Central memory CD8-positive, alpha-beta T cell (primary cell): ENCODE measurements around the gene NLRP9.

Experiments used
- ATAC-seq: fragments of 150-1000 bp; cut with Tn5 transposase; replicated peaks from 2 replicates; pipeline ENCODE4 v1.10.0; 2022; ENCODE audit warnings: mild to moderate bottlenecking, moderate FRiP score, moderate number of reproducible peaks; ENCODE audit not compliant: poor library complexity, severe bottlenecking; ENCODE audit errors: extremely low read depth
- DNase-seq, 2 donors: peaks; one replicate each; pipeline ENCODE4 v3.0.0; 2021; ENCODE audit warnings: low spot score in 2 of 2
- H3K27ac Mint-ChIP-seq: one replicate; pipeline ENCODE4 v1.8.0; 2022; ENCODE audit warnings: low read depth, mild to moderate bottlenecking, moderate library complexity, mixed read lengths
- H3K27me3 Mint-ChIP-seq: one replicate; pipeline ENCODE4 v1.8.0; 2022; ENCODE audit warnings: mixed read lengths
- H3K36me3 Mint-ChIP-seq: one replicate; pipeline ENCODE4 v1.8.0; 2022; ENCODE audit warnings: mild to moderate bottlenecking, moderate library complexity, mixed read lengths; ENCODE audit not compliant: insufficient read depth
- H3K4me1 Mint-ChIP-seq: one replicate; pipeline ENCODE4 v1.8.0; 2022; ENCODE audit warnings: mixed read lengths
- H3K4me3 Mint-ChIP-seq: one replicate; pipeline ENCODE4 v1.8.0; 2022; ENCODE audit warnings: mild to moderate bottlenecking, moderate library complexity, mixed read lengths
- H3K9me3 Mint-ChIP-seq: one replicate; pipeline ENCODE4 v1.8.0; 2022; ENCODE audit warnings: mixed read lengths

Gene NLRP9

DNA sequence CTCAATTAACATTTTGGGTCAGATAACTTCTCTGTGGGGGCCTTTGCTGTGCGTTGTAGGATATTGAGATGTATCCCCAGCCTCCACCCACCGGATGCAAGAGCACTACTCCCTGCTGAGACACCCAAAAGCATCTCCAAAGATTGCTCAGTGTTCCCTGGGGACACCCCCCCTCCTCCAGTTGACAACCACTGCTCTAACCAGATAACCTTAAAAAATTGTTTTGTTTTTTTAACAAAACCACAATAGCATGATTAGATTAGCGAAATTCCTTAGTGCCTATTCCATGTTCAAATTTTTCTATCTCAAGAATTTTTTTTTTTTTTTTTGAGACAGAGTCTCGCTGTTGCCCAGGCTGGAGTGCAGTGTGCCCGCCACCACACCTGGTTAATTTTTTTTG is 65.8 kb downstream of the NLRP9 start:
- Mint-ChIP-seq H3K9me3 (no peaks in the 10 kb centered on the region), H3K27me3 (no peaks in the 10 kb centered on the region), H3K27ac (peak overlapping the region; percentile 38), H3K36me3 (peaks cover 57% of the 10 kb centered on the region), H3K4me3 (no peak overlapping the region), H3K4me1 (peaks cover 55% of the 10 kb centered on the region)
- ATAC-seq (no peak), DNase-seq (no peak)

DNA sequence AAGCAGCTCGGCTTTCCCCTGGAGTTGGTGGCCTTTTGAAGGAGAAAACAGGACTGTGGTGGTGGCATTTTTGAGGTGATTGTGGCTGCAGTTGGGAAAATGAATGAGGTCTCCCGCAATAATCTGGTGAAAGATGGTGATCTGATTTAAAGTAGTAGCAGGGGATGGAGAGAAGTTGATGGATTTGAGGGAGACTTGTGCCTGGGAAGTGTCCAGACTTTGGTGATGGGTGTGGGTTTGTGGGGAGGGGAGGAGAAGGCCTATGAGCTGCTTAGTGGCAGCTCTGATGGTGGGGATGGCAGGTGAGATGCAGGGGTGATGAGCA is 67.2 kb downstream of the NLRP9 start:
- Mint-ChIP-seq H3K4me1 (peaks cover 42% of the 10 kb centered on the region), H3K36me3 (peaks cover 68% of the 10 kb centered on the region), H3K4me3 (no peak overlapping the region), H3K27me3 (no peaks in the 10 kb centered on the region), H3K9me3 (no peaks in the 10 kb centered on the region), H3K27ac (peak overlapping the region; percentile 7)
- no peak for ATAC-seq
- no peak for DNase-seq

GRCh38 chr19:55670280-55671053 is 67.7 kb downstream of the NLRP9 start:
- Mint-ChIP-seq H3K4me3 (no peak overlapping the region), H3K36me3 (peaks cover 70% of the 10 kb centered on the region), H3K9me3 (no peaks in the 10 kb centered on the region), H3K27me3 (no peaks in the 10 kb centered on the region), H3K4me1 (peaks cover 37% of the 10 kb centered on the region), H3K27ac (peak overlapping the region; percentile 7)
- ATAC-seq (no peak), DNase-seq (no peak)

DNA sequence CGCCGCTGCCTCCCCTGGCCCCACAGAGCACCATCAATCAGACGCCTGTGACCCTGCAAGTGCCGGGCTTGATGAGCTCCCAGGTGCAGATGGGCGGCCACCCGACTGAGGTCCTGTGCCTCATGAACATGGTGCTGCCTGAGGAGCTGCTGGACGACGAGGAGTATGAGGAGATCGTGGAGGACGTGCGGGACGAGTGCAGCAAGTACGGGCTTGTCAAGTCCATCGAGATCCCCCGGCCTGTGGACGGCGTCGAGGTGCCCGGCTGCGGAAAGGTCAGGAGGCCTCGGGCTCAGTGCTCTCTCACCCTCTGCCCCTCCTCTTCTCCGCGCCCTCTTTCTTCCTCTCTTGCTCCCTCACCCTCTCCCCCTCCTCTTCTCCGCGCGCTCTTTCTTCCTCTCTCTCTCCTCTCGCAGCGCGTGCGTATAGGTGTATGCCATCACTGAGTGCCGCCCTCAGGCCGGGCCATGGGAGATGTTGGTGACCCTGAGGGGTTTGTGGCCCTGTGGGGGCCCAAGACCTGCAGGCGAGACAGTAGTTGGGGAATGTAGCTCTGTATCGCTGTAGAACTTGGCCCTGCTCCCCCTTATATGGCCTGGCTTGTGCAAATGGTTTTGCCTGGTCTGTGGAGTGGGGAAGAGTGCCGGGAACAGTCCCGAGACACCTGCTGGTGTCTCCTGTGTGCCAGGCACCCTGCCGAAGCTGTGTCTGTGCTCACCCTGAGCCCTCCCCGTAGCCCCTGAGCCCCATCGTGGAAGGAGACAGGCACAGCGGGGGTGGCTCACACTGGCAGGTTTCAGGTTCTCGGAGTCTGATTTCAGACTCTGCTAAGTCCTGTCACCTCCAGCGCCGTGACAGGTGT is 68.6 kb downstream of the NLRP9 start:
- peaks cover 69% of the 10 kb centered on the region for H3K36me3 Mint-ChIP-seq
- ATAC-seq (no peak), DNase-seq (no peak)
- peak overlapping the region; percentile 46 for H3K27ac Mint-ChIP-seq
- H3K27me3 Mint-ChIP-seq = no peaks in the 10 kb centered on the region
- no peaks in the 10 kb centered on the region for H3K9me3 Mint-ChIP-seq
- H3K4me1 Mint-ChIP-seq = peaks cover 34% of the 10 kb centered on the region
- no peak overlapping the region for H3K4me3 Mint-ChIP-seq

- H3K27me3 Mint-ChIP-seq = no peaks in the 10 kb centered on the region
- H3K27ac Mint-ChIP-seq = peak overlapping the region; percentile 46
- no peaks in the 10 kb centered on the region for H3K9me3 Mint-ChIP-seq
- peaks cover 29% of the 10 kb centered on the region for H3K4me1 Mint-ChIP-seq
- ATAC-seq (no peak), DNase-seq (no peak)
- no peak overlapping the region for H3K4me3 Mint-ChIP-seq
- H3K36me3 Mint-ChIP-seq = peaks cover 74% of the 10 kb centered on the region
Measured at GRCh38 chr19:55668603-55669348, 69.4 kb downstream of the NLRP9 start.

- no peak overlapping the region for H3K27ac Mint-ChIP-seq
- no peak for ATAC-seq
- H3K36me3 Mint-ChIP-seq = peaks cover 74% of the 10 kb centered on the region
- no peak for DNase-seq
- no peaks in the 10 kb centered on the region for H3K27me3 Mint-ChIP-seq
- H3K9me3 Mint-ChIP-seq = no peaks in the 10 kb centered on the region
- no peak overlapping the region for H3K4me3 Mint-ChIP-seq
- peaks cover 32% of the 10 kb centered on the region for H3K4me1 Mint-ChIP-seq
Measured at GRCh38 chr19:55667958-55668357, 70.2 kb downstream of the NLRP9 start.

DNA sequence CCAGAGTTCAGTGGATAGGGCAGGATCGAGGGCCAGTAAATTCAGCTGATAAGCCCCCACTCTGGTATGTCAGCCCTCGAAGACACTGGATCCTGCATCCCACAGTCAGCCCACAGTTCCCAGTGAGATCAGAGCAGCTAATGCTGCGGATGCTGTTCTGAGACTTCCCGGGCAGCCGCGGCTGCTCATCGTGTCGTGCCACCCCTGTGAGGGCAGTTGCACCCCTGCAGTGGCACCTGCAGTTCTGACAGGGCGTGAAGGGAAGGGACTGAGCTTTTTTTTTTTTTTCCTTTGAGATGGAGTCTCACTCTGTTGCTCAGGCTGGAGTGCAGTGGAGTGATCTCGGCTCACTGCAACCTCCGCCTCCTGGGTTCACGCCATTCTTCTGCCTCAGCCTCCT is 70.7 kb downstream of the NLRP9 start:
- H3K27ac Mint-ChIP-seq = no peak overlapping the region
- no peak for ATAC-seq
- H3K36me3 Mint-ChIP-seq = peaks cover 74% of the 10 kb centered on the region
- DNase-seq = no peak
- H3K4me1 Mint-ChIP-seq = peaks cover 36% of the 10 kb centered on the region
- H3K4me3 Mint-ChIP-seq = no peak overlapping the region
- H3K27me3 Mint-ChIP-seq = no peaks in the 10 kb centered on the region
- no peaks in the 10 kb centered on the region for H3K9me3 Mint-ChIP-seq

DNA sequence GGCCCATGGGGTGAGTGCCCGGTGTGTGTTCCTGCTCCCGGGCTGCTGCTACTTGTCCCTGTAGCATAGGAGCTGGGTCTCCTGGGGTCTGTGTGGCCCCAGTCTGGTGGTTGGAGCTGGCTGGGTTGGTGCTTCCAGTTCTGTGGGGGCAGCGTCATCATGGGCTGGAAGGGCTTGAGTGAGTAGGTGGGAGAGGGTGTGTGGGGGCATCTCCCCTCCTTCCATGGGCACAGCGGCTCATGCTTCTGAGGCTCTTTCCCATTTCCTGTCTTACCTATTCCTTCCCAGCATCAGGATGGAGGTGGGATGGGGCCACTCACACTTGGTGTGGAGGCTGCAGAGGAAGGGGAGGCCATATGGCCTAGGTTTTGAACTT is 71.2 kb downstream of the NLRP9 start:
- H3K9me3 Mint-ChIP-seq = no peaks in the 10 kb centered on the region

GRCh38 chr19:55666343-55667005 is 71.7 kb downstream of the NLRP9 start:
- no peak overlapping the region for H3K4me3 Mint-ChIP-seq

More for the DNA sequence above, 71.2 kb downstream of the NLRP9 start:
- peaks cover 41% of the 10 kb centered on the region for H3K4me1 Mint-ChIP-seq
- H3K4me3 Mint-ChIP-seq = no peak overlapping the region
- H3K27ac Mint-ChIP-seq = no peak overlapping the region
- H3K36me3 Mint-ChIP-seq = peaks cover 71% of the 10 kb centered on the region
- no peaks in the 10 kb centered on the region for H3K27me3 Mint-ChIP-seq
- ATAC-seq (no peak), DNase-seq (no peak)

GRCh38 chr19:55663846-55664536 is 74.2 kb downstream of the NLRP9 start:
- Mint-ChIP-seq H3K27ac (no peak overlapping the region), H3K27me3 (no peaks in the 10 kb centered on the region), H3K4me1 (peaks cover 37% of the 10 kb centered on the region), H3K36me3 (peaks cover 75% of the 10 kb centered on the region), H3K9me3 (no peaks in the 10 kb centered on the region), H3K4me3 (no peak overlapping the region)
- ATAC-seq (no peak), DNase-seq (no peak)

More at GRCh38 chr19:55666343-55667005, 71.7 kb downstream of the NLRP9 start:
- ATAC-seq (no peak), DNase-seq (no peak)
- H3K9me3 Mint-ChIP-seq = no peaks in the 10 kb centered on the region
- peaks cover 71% of the 10 kb centered on the region for H3K36me3 Mint-ChIP-seq
- peaks cover 45% of the 10 kb centered on the region for H3K4me1 Mint-ChIP-seq
- no peak overlapping the region for H3K27ac Mint-ChIP-seq
- H3K27me3 Mint-ChIP-seq = no peaks in the 10 kb centered on the region

- no peaks in the 10 kb centered on the region for H3K9me3 Mint-ChIP-seq
- peaks cover 49% of the 10 kb centered on the region for H3K4me1 Mint-ChIP-seq
Measured at GRCh38 chr19:55661826-55662225, 76.4 kb downstream of the NLRP9 start.

GRCh38 chr19:55660991-55661390 is 77.2 kb downstream of the NLRP9 start:
- Mint-ChIP-seq H3K27me3 (no peaks in the 10 kb centered on the region), H3K9me3 (no peaks in the 10 kb centered on the region), H3K4me1 (peaks cover 54% of the 10 kb centered on the region), H3K36me3 (peaks cover 58% of the 10 kb centered on the region), H3K27ac (no peak overlapping the region), H3K4me3 (no peak overlapping the region)
- DNase-seq = no peak
- ATAC-seq = no peak

More at GRCh38 chr19:55661826-55662225, 76.4 kb downstream of the NLRP9 start:
- Mint-ChIP-seq H3K27ac (peak overlapping the region; percentile 69), H3K36me3 (peaks cover 64% of the 10 kb centered on the region), H3K27me3 (no peaks in the 10 kb centered on the region), H3K4me3 (no peak overlapping the region)
- no peak for DNase-seq
- ATAC-seq = no peak
